Tibial artery (tissue), 4 donors: Measurements from ENCODE around the gene HLA-E.

Experiments used
- DNase-seq, 2 donors: peaks; one replicate each; pipeline ENCODE4 v3.0.0-alpha.2; 2019
- H3K27ac ChIP-seq, 2 donors: fragments of 200-600 bp; sonication (generic) in 1 of 2; 1 replicate in 1 of 2; 2 replicates in 1 of 2; pipeline ENCODE4 v1.5.1; 2018 to 2019; ENCODE audit warnings: mild to moderate bottlenecking in 1 of 2
- H3K27me3 ChIP-seq, 2 donors: fragments of 200-600 bp; sonication (generic) in 1 of 2; one replicate each; pipeline versions ENCODE4 v1.5.1 to v1.6.0; 2016 to 2019
- H3K36me3 ChIP-seq, 3 donors: fragments of 200-600 bp; sonication (generic) in 2 of 3; one replicate each; pipeline ENCODE4 v1.5.1; 2016 to 2019; ENCODE audit warnings: mild to moderate bottlenecking in 2 of 3
- H3K4me1 ChIP-seq, 4 donors: fragments of 200-600 bp; sonication (generic) in 2 of 4; 1 replicate in 3 of 4; 2 replicates in 1 of 4; pipeline ENCODE4 v1.5.1; 2016 to 2019
- H3K4me3 ChIP-seq, 2 donors: fragments of 200-600 bp; sonication (generic) in 1 of 2; 1 replicate in 1 of 2; 2 replicates in 1 of 2; pipeline ENCODE4 v1.5.1; 2018 to 2019; ENCODE audit warnings: mild to moderate bottlenecking in 2 of 2
- H3K9me3 ChIP-seq, 3 donors: fragments of 200-600 bp; sonication (generic) in 1 of 3; one replicate each; pipeline ENCODE4 v1.5.1; 2016 to 2019
- intact Hi-C: fragments of 100-400 bp; cut with DNase I; formaldehyde crosslinking; loops from one replicate; pipeline ENCODE4 v1.15.0; 2023; ENCODE audit warnings: low total_unique reads
- TF ChIP-seq, protein P1 (sequence below), 2 experiments: fragments of 200-600 bp in 1 of 2; fragments of 450-650 bp in 1 of 2; IDR thresholded peaks; one replicate each; pipeline ENCODE4 v1.5.1; 2017 to 2019; ENCODE audit warnings: antibody characterized with exemption in 2 of 2, mild to moderate bottlenecking in 1 of 2, moderate library complexity in 1 of 2

Gene HLA-E

GRCh38 chr6:30530014-30530413 lies 40.7 kb downstream of the HLA-E start:
- Histone ChIP-seq H3K27ac (no peak overlapping the region), H3K36me3 (no peaks in the 10 kb centered on the region), H3K4me3 (no peak overlapping the region), H3K4me1 (no peaks in the 10 kb centered on the region), H3K27me3 (no peaks in the 10 kb centered on the region), H3K9me3 (no peaks in the 10 kb centered on the region)
- intact Hi-C loops: no loop called here
- DNase-seq: no peak
- TF ChIP-seq, protein P1, sequence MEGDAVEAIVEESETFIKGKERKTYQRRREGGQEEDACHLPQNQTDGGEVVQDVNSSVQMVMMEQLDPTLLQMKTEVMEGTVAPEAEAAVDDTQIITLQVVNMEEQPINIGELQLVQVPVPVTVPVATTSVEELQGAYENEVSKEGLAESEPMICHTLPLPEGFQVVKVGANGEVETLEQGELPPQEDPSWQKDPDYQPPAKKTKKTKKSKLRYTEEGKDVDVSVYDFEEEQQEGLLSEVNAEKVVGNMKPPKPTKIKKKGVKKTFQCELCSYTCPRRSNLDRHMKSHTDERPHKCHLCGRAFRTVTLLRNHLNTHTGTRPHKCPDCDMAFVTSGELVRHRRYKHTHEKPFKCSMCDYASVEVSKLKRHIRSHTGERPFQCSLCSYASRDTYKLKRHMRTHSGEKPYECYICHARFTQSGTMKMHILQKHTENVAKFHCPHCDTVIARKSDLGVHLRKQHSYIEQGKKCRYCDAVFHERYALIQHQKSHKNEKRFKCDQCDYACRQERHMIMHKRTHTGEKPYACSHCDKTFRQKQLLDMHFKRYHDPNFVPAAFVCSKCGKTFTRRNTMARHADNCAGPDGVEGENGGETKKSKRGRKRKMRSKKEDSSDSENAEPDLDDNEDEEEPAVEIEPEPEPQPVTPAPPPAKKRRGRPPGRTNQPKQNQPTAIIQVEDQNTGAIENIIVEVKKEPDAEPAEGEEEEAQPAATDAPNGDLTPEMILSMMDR (IDR thresholded peaks at IDR 0.05): no peak

GRCh38 chr6:30533460-30534294 lies 44.4 kb downstream of the HLA-E start:
- Histone ChIP-seq H3K4me3 (no peak overlapping the region), H3K9me3 (no peaks in the 10 kb centered on the region), H3K4me1 (no peaks in the 10 kb centered on the region), H3K36me3 (no peaks in the 10 kb centered on the region), H3K27ac (no peak overlapping the region), H3K27me3 (no peaks in the 10 kb centered on the region)
- intact Hi-C loops: no loop called here
- TF ChIP-seq, protein P1 (IDR thresholded peaks at IDR 0.05): no peak
- no peak for DNase-seq

DNA sequence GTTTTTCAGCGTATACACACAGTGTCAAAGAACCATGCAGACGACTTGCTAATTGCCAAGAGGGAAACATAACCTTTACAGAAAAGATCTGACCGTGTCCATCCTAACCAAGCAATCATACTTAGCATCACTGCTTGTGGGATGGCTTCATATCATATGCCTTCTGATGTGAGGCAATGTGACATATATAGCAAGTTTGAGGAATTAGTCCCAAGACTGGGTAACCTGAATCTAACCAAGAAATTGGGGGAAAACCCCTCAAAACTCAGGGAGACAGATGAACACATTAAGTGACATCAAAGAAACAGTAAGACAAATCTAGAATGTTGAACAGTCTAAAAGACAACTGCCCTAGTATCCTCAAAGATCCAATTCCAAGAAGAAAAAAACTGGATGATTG lies 48.6 kb downstream of the HLA-E start:
- TF ChIP-seq, protein P1 (IDR thresholded peaks at IDR 0.05): no peak
- Histone ChIP-seq H3K27ac (no peak overlapping the region), H3K4me3 (no peak overlapping the region)

DNA sequence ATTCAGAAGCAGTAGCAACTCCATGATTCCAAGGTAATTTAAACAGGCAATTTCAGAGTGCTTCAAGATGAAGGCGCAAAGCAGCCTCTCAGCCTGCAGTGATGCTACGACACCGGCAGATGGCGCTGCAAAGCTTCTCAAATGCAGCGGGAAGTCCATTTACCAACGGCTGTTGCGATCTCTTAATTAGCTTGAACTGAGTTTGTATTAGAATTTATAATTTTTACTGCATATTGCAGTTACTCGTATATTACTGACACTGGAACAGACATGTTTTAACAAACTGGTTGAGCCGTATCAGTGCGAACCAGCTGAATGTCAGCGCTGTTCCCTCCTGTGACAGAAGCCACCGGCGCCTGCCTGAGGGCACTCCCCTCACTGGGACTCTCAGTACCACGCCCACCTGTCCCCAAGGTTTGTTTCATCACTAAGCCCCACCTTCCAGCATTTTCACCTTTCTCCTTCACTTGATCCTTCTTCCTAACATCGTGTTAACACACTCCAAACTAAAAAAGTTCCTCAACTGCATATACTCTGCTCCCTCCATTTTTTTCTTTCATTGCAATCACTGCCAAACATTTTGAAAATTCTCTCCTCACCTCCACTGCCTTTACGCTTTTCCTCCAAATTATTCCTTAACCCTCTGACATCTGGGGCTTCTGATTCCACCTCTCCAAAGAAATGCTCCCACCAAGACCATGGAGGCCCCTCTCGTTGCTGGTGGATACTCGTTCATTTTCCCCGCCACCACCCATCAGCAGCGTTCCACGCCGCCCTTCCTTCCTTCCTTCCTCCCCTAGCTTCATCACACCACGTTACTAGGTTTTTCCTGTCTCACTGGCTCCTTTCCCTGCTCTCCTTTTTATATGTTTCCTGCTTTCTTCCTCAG lies 52.5 kb downstream of the HLA-E start:
- intact Hi-C loops: loop anchor here (5.0 kb wide), 1 partner anchor 59 kb away; no protein-coding TSS in a partner anchor
- Histone ChIP-seq H3K4me3 (peak overlapping the region; percentile 11 to 41), H3K36me3 (peaks cover 5 to 16% (median 16%) of the 10 kb centered on the region in 3 donors), H3K9me3 (no peaks in the 10 kb centered on the region), H3K27me3 (no peaks in the 10 kb centered on the region), H3K27ac (no peak overlapping the region), H3K4me1 (peaks cover 0 to 6% (median 2%) of the 10 kb centered on the region in 4 donors)
- TF ChIP-seq, protein P1 (IDR thresholded peaks at IDR 0.05): peak; percentile 88 to 96
- peak in 1 of 2 donors; percentile 65 for DNase-seq

More for the DNA sequence above, 48.6 kb downstream of the HLA-E start:
- H3K4me1 ChIP-seq: peaks cover 0 to 6% (median 2%) of the 10 kb centered on the region in 4 donors
- H3K36me3 ChIP-seq: no peaks in the 10 kb centered on the region
- DNase-seq: no peak
- intact Hi-C loops: no loop called here
- H3K9me3 ChIP-seq: no peaks in the 10 kb centered on the region
- no peaks in the 10 kb centered on the region for H3K27me3 ChIP-seq

DNA sequence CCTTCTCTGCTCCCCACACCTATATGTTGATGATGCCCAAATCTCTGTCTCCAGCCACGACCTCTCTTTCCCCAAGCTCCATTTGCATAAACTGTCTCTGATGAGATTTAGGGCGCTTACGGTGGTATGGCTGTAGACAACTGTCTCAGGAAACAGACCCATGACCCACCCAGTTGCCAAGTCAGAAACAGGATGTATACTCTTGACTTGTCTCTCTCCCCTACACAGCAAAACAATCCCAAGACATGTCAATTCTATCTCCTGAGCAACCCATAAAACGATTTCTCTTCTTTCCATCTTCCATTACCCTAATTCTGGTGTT lies 53.1 kb downstream of the HLA-E start:
- peaks cover 0 to 6% (median 2%) of the 10 kb centered on the region in 4 donors for H3K4me1 ChIP-seq
- H3K9me3 ChIP-seq: no peaks in the 10 kb centered on the region
- H3K27me3 ChIP-seq: no peaks in the 10 kb centered on the region
- intact Hi-C loops: loop anchor here (5.0 kb wide), 1 partner anchor 60 kb away; no protein-coding TSS in a partner anchor
- DNase-seq: no peak
- peaks cover 10 to 22% (median 22%) of the 10 kb centered on the region in 3 donors for H3K36me3 ChIP-seq
- TF ChIP-seq, protein P1 (IDR thresholded peaks at IDR 0.05): no peak
- no peak overlapping the region for H3K27ac ChIP-seq
- H3K4me3 ChIP-seq: no peak overlapping the region
